Stimulated activated CD8-positive, alpha-beta memory T cell treated with anti-CD3 and anti-CD28 coated beads, Interleukin-15, amount 100 ng/mL, for 1 hour (primary cell): ENCODE results near the gene CPNE4.

Experiments
- DNase-seq: peaks from one replicate; pipeline ENCODE4 v3.0.0-alpha.2; 2020; ENCODE audit warnings: low read depth

The CPNE4 gene

GRCh38 chr3:131694376-131694775 lies 340.4 kb downstream of the CPNE4 start:
- DNase-seq = no peak

- no peak for DNase-seq
These were observed 342.5 kb downstream of the CPNE4 start for GRCh38 chr3:131692356-131692755.

GRCh38 chr3:131690800-131691199 lies 344.0 kb downstream of the CPNE4 start:
- no peak for DNase-seq

DNA sequence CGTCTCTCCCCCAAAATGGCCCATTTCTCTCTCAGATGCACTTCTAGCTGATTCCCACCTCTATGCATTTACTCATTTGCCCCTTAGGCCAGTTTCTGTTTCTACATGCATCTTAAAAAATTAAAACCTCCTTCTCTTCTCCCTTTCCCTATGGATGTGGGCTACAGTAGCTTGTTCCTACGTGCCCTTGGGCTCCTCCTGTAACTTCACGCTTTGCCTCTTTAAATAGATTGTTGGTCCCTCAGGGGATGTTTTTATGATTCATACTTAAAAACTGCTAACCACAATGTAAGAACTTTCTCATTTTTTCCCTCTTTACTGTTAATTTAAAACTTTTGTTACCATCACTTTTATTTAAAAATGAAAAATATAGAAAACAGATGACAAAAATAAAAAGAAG lies 346.4 kb downstream of the CPNE4 start:
- no peak for DNase-seq

DNA sequence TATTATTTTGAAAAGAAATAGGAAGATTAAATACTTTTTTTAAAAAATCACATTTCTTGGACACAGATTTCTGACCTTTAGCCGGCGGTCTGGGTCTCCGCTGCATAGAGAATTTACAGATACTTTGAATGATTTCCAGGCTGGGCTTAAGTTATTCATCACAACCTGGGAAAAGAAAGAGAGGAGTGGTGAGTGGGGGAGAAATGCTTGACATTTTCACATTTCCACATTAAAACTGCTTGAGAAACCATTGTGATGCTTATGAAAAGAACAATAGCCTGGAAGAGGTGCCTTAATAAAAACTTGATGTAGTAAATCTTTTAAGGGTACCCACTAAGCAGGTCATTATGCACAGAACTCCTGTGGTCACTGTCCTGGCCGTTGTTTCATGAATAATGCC lies 365.2 kb downstream of the CPNE4 start:
- DNase-seq = no peak

GRCh38 chr3:131658771-131659170 lies 376.0 kb downstream of the CPNE4 start:
- no peak for DNase-seq

- DNase-seq = no peak
These were observed 376.7 kb downstream of the CPNE4 start for GRCh38 chr3:131658115-131658514.

DNA sequence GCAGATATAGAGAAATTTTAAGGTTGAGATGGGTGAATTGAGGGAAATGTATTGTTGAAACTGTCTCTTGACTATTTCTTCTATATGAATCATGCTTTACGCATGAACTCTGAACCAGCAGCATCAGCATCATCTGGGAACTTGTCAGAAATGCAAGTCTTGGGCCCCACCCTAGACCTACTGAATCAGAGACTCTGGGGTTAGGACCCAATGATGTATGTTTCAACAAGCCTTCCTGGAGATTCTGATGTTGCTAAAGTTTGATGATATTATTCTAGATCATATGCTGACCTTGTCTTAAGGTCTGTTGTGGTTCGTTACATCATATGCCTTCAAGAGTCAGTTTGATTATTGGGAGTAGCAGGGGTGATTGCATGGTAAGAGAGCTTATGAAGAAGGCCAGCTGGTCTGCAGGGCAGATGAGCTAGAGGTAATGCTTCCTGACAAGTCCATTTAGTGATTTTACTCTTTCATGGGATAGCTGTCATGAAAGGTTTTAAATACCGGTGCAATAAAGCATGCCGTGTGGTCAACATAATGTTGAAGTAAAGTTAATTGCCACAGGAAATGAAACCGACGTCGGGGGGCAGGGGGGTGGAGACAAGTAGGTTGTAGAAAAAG lies 379.6 kb downstream of the CPNE4 start:
- DNase-seq = no peak

DNA sequence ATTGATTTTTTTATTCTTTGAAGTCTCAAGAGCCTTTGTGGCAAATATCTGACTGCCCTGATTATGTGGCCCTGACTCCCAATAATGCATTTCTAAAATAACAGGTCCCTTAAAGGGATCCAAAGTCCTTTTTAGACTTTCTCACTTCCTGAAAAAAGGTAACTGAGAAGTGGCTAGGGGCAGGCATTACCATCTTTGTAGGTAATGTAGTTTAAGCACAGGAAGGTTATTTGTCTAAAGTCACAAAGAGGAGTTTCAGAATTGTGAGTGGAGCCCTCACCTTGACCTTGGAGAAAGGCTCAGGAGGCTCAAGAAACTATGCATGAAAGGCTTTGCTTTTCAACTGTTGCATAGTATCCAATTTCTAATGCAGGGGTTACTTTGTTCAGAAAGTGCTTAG lies 389.2 kb downstream of the CPNE4 start:
- no peak for DNase-seq

GRCh38 chr3:131636266-131636775 lies 398.5 kb downstream of the CPNE4 start:
- no peak for DNase-seq

- DNase-seq = no peak
These were observed 404.0 kb downstream of the CPNE4 start for GRCh38 chr3:131630807-131631206.

DNA sequence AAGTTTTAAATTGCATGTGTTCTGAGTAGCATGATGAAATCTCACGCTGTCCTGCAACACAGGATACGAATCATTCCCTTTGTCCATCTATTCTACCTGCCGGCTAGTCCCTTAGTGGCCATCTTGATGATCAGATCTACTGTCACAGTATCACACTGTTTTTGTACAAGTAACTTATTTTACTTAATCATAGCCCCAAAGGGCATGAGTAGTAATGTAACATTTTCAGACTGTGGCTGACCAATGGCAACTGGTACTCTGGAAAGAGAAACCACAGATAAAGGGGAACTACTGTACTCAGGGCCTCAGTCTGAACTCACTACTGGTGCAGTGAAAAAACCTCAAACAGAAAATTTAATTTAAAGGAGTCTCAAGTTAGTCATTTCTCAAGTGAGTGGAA lies 404.7 kb downstream of the CPNE4 start:
- DNase-seq = no peak

GRCh38 chr3:131623431-131623830 lies 411.4 kb downstream of the CPNE4 start:
- no peak for DNase-seq

DNA sequence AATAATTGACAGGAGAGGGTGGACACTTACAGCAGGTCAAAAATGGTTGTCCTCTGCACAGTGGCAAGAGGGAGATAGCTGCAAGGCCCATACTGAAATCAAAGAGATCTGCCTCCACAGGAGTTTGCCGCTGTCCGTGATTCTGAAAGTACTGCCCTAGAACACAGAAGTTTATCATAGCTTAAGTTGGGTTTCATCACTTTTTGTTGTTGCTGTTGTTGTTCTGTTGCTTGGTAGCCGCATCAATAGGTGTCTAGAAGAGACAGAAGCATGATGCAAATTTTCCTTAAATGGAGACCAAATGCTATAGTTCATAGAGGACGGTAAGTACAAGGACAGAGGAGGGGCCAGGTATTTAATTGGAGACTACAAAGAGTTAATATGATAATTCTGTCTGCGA lies 412.1 kb downstream of the CPNE4 start:
- no peak for DNase-seq

- no peak for DNase-seq
These were observed 413.8 kb downstream of the CPNE4 start for GRCh38 chr3:131620977-131621376.

DNA sequence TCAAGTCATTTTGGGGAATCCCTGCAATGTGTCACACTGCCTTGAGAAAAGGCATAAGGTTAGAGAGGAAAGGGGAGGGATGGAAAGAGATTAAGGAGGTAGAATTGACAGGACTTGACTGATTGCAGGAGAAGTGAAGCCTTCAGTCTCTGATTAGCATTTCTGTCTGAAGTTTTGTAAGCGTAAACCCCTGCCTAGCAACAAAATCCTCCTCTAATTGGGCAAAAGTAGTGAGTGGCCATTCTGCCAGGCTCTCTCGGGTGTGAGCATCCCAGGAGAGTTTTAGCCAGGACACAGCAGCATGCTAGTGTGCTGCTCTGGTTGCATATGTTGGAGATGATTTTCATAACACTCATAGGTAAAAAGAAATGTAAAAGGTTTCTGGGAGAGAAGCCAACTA lies 415.0 kb downstream of the CPNE4 start:
- no peak for DNase-seq

DNA sequence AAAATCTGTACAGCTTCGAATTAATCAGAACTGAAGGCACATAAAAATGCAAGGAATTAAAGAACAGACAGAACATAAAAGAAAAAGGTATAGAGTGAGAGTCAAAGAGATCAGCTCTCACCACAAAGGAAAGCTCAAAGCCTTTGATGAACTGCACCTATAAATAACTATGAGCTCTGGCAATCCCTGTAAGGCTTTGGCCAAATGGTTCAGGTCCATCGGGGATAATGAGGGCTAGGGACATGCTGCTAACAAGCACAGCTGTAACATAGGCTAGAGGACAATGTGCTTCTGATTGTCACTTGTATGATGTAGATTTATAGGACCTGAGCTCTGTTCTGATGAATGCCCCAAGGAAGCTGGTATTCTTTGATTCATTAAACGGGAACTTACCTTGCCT lies 418.1 kb downstream of the CPNE4 start:
- DNase-seq = no peak

DNA sequence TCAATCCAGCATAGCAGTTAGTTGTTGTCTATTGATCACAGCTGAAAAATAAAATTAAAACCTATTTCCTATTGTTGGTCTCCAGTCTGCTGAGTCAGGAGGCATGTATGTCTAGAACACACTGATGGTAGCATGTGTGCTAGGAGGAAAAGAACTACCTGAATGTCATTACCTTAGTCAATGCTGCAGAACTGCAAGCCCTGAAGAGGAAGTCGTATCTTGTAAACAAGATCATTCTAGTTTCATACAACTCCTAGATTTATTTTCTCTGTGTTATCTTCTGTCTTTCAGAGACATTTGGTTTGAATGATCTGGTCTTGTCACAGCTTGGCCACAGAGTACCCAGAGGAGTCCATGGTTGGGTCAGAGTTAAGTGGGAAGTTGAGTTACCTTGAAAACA lies 422.1 kb downstream of the CPNE4 start:
- no peak for DNase-seq

DNA sequence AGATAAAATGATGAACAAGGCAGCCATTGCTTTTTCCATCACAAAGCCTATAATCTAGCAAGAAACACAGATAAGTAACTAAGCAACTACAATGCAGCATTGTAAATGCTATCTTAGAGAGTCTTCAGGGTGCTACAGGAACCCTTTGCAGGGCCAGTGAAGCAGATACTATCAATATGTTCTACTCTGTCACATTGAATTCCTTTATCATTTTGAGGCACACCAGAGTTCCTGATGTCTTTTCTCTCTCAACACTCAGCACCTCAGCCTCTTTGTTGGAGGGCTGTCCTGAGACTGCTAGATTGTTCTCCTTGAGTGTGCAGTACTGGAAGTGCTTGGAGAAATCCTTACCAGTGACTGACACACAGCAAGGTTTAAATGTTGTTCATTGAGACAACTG lies 424.6 kb downstream of the CPNE4 start:
- no peak for DNase-seq

- no peak for DNase-seq
These were observed 426.1 kb downstream of the CPNE4 start for GRCh38 chr3:131608741-131609140.

GRCh38 chr3:131608296-131608695 lies 426.5 kb downstream of the CPNE4 start:
- no peak for DNase-seq

GRCh38 chr3:131605916-131606315 lies 428.9 kb downstream of the CPNE4 start:
- DNase-seq = no peak

DNA sequence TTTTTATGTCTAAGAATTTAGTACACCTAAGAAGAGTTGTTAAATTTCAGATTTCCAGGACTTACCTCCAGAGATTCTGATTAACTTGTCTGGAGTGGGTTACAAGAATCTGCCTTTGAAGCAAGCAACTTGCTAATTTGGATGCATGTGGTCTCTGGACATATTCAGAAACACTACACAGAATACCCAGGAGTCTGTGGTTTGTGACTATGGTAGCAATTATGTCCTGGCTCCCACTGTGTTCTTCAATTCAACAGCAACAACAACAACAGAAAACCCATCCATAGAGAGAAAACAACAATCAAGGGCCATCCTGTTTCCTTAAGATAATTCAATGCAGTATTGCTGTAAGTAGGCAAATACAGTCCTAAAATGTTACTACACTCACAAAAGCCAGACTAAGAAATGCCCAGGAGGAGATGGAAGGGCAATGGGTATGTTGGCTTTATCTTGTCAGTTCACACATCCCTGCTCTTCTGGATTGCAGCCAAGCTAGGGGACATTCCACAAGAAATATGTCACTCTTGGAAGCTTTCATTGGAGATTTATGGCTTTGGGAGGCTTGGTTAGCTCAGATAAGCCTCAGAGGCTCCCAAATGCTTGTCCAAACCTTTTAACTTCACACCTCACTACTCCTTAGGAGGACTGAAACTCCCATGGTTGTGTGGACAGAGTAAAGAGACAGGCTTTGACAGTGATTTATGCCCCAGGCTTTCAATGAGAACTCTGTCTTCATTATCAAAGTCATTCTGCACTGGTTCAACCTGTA lies 432.6 kb downstream of the CPNE4 start:
- no peak for DNase-seq

- no peak for DNase-seq
These were observed 437.0 kb downstream of the CPNE4 start for GRCh38 chr3:131597816-131598215.
